B cell (primary cell): ENCODE data around the gene IFNAR2. TPM values are rescaled to one million over a fixed set of nuclear protein-coding genes. Genes with fewer than 3 reads are reported as not detected.

Experiments
- ATAC-seq: fragments of 200-7000 bp; cut with Tn5 transposase; one replicate; pipeline ENCODE4 v1.10.0; 2021; ENCODE audit warnings: low read depth, mild to moderate bottlenecking, moderate number of reproducible peaks, moderate library complexity
- CTCF ChIA-PET: fragments of 350-600 bp; sonication (Branson Sonifier 250); formaldehyde crosslinking; loops from one replicate; lab custom pipeline; 2021; ENCODE audit warnings: antibody characterized with exemption, inconsistent platforms; lab: Charles Lee
- POLR2A ChIA-PET: fragments of 350-600 bp; sonication (Branson Sonifier 250); formaldehyde crosslinking; loops from one replicate; lab custom pipeline; 2021; ENCODE audit warnings: antibody characterized with exemption; lab: Charles Lee
- DNase-seq: peaks from one replicate; pipeline ENCODE4 v3.0.0; 2013
- H2AFZ ChIP-seq: 2 replicates; pipeline ENCODE4 v1.6.1; 2012; ENCODE audit warnings: mild to moderate bottlenecking, low read depth, low read length; ENCODE audit not compliant: insufficient read depth, poor library complexity, severe bottlenecking
- H3K27ac ChIP-seq, 2 donors: 1 replicate in 1 of 2; 2 replicates in 1 of 2; pipeline ENCODE4 v1.5.1; 2012 to 2013; ENCODE audit warnings: low read length in 2 of 2, mild to moderate bottlenecking in 2 of 2, moderate library complexity in 1 of 2
- H3K27me3 ChIP-seq, 4 experiments: fragments of 200-600 bp in 1 of 4; sonication (generic) in 1 of 4; replicated peaks in 1 of 4; 1 replicate in 2 of 4; 2 replicates in 2 of 4; pipeline versions ENCODE4 v1.6.1 to v1.7.0; 2013 to 2016; ENCODE audit warnings: low read length in 3 of 4, mild to moderate bottlenecking in 2 of 4, mixed read lengths in 1 of 4, moderate library complexity in 1 of 4; ENCODE audit not compliant: insufficient read depth in 4 of 4, control insufficient read depth in 3 of 4; ENCODE audit errors: control extremely low read depth in 1 of 4
- H3K36me3 ChIP-seq, 2 experiments: replicated peaks in 1 of 2; 1 replicate in 1 of 2; 2 replicates in 1 of 2; pipeline versions ENCODE4 v1.6.1 to v1.7.1; 2013; ENCODE audit warnings: low read length in 1 of 2; ENCODE audit not compliant: insufficient read depth in 2 of 2, control insufficient read depth in 1 of 2; ENCODE audit errors: control extremely low read depth in 1 of 2, extremely low read depth in 1 of 2
- H3K4me1 ChIP-seq, 2 donors: fragments of 200-600 bp in 1 of 2; sonication (generic) in 1 of 2; 1 replicate in 1 of 2; 2 replicates in 1 of 2; pipeline versions ENCODE4 v1.5.1 to v1.6.1; 2013 to 2017; ENCODE audit warnings: low read length in 2 of 2; ENCODE audit not compliant: control insufficient read depth in 2 of 2, insufficient read depth in 2 of 2
- H3K4me2 ChIP-seq: replicated peaks from 2 replicates; pipeline ENCODE3; 2012; ENCODE audit warnings: mild to moderate bottlenecking, low read depth, low read length; ENCODE audit not compliant: poor library complexity, severe bottlenecking
- H3K4me3 ChIP-seq, 5 experiments: fragments of 200-600 bp in 1 of 5; sonication (generic) in 1 of 5; 1 replicate in 3 of 5; 2 replicates in 2 of 5; pipeline versions ENCODE4 v1.5.1 to v1.7.0; 2011 to 2016; ENCODE audit warnings: low read length in 4 of 5, mild to moderate bottlenecking in 4 of 5, low read depth in 2 of 5, control low read depth in 1 of 5, moderate library complexity in 1 of 5; ENCODE audit not compliant: insufficient read depth in 1 of 5; ENCODE audit errors: control extremely low read depth in 1 of 5, extremely low read depth in 1 of 5
- H3K79me2 ChIP-seq: fragments of 200-600 bp; sonication (generic); one replicate; pipeline ENCODE4 v1.6.0; 2016; ENCODE audit warnings: low read length; ENCODE audit not compliant: control insufficient read depth, insufficient read depth
- H3K9ac ChIP-seq: fragments of 200-600 bp; sonication (generic); 2 replicates; pipeline ENCODE4 v1.6.1; 2017; ENCODE audit warnings: mild to moderate bottlenecking, low read length, moderate library complexity
- H3K9me3 ChIP-seq, 3 donors: one replicate each; pipeline versions ENCODE4 v1.6.1 to v1.7.1; 2013; ENCODE audit warnings: low read length in 2 of 3; ENCODE audit not compliant: control insufficient read depth in 2 of 3, insufficient read depth in 1 of 3; ENCODE audit errors: control extremely low read depth in 1 of 3
- H4K20me1 ChIP-seq: 2 replicates; pipeline ENCODE4 v1.6.0; 2012; ENCODE audit warnings: mild to moderate bottlenecking, low read length; ENCODE audit not compliant: insufficient read depth, control insufficient read depth, poor library complexity, severe bottlenecking
- H3K27ac Mint-ChIP-seq: one replicate; pipeline ENCODE4 v1.8.0; 2021; ENCODE audit warnings: mixed read lengths
- H3K27me3 Mint-ChIP-seq: one replicate; pipeline ENCODE4 v1.8.0; 2021; ENCODE audit warnings: mixed read lengths
- H3K4me1 Mint-ChIP-seq: one replicate; pipeline ENCODE4 v1.8.0; 2021; ENCODE audit warnings: mixed read lengths
- H3K4me3 Mint-ChIP-seq: one replicate; pipeline ENCODE4 v1.8.0; 2021; ENCODE audit warnings: mixed read lengths
- H3K9me3 Mint-ChIP-seq: one replicate; pipeline ENCODE4 v1.8.0; 2022; ENCODE audit warnings: mixed read lengths; ENCODE audit not compliant: insufficient read depth
- CTCF ChIP-seq: fragments of 200-600 bp; IDR thresholded peaks from one replicate; pipeline ENCODE4 v1.8.0; 2022; ENCODE audit warnings: antibody characterized with exemption, mild to moderate bottlenecking
- EZH2 ChIP-seq: IDR thresholded peaks from 2 replicates; pipeline ENCODE4 v1.6.1; 2012; ENCODE audit warnings: borderline replicate concordance, low read depth, mild to moderate bottlenecking, moderate library complexity, low read length; ENCODE audit not compliant: insufficient read depth, poor library complexity, severe bottlenecking
- WGBS: methylation state at CpG from one replicate; pipeline ENCODE4 v1.1.5; 2013; ENCODE audit warnings: missing lambda C conversion rate; ENCODE audit not compliant: insufficient coverage; 5-methylcytosine and 5-hydroxymethylcytosine counted together
- intact Hi-C: fragments of 100-400 bp; cut with micrococcal nuclease; formaldehyde crosslinking; loops from one replicate; pipeline ENCODE4 v1.10.0; 2022
- polyA plus RNA-seq: library from polyadenylated mRNA; depleted of rRNA; stranded (reverse); fragments of >200 nt; gene quantifications from 2 replicates; pipeline ENCODE4 v1.2.3, GENCODE V29; 2012
- total RNA-seq, 2 donors: library from RNA; stranded (reverse); fragments of 120-200 nt in 1 of 2; gene quantifications; 1 replicate in 1 of 2; 2 replicates in 1 of 2; pipeline versions ENCODE4 v1.2.3 to v1.2.4, GENCODE V29; 2013 to 2022

IFNAR2 gene
- total and polyA plus RNA-seq, 2 donors (not counting 1 experiment from before 2014, with no cell fraction given) = 33.0 to 45.0 TPM

GRCh38 chr21:33211305-33211704 lies 18.4 kb upstream of the IFNAR2 start:
- no peak for TF ChIP-seq EZH2
- TF ChIP-seq CTCF = no peak
- Histone ChIP-seq H3K27ac (no peak overlapping the region), H3K9ac (no peak overlapping the region), H2AFZ (no peak overlapping the region), H4K20me1 (no peaks in the 10 kb centered on the region), H3K4me2 (no peak overlapping the region), H3K79me2 (peaks cover 3% of the 10 kb centered on the region), H3K4me3 (no peak overlapping the region), H3K27me3 (no peaks in the 10 kb centered on the region), H3K9me3 (no peaks in the 10 kb centered on the region), H3K36me3 (no peaks in the 10 kb centered on the region), H3K4me1 (peaks cover 63 to 80% of the 10 kb centered on the region in 2 donors)
- no peak overlapping the region for H3K4me3 Mint-ChIP-seq
- peaks cover 64% of the 10 kb centered on the region for H3K4me1 Mint-ChIP-seq
- no peaks in the 10 kb centered on the region for H3K27me3 Mint-ChIP-seq
- H3K9me3 Mint-ChIP-seq = peaks cover 4% of the 10 kb centered on the region
- H3K27ac Mint-ChIP-seq = no peak overlapping the region
- no peak for ATAC-seq
- intact Hi-C loops = no loop called here
- ChIA-PET POLR2A (no interaction called here), CTCF (interaction anchor here (1.2 kb wide), 1 partner anchor 14 kb away, joined by 3 read pairs; no protein-coding TSS in a partner anchor)
- 92% methylated on average over 4 of the region's 7 CpGs for WGBS
- no peak for DNase-seq

- no peak overlapping the region for H3K9ac ChIP-seq
- peaks cover 65 to 80% of the 10 kb centered on the region in 2 donors for H3K4me1 ChIP-seq
- H3K36me3 ChIP-seq = no peaks in the 10 kb centered on the region
- Mint-ChIP-seq H3K27me3 (no peaks in the 10 kb centered on the region), H3K4me1 (peaks cover 65% of the 10 kb centered on the region), H3K9me3 (peaks cover 4% of the 10 kb centered on the region), H3K27ac (no peak overlapping the region), H3K4me3 (no peak overlapping the region)
- ChIA-PET CTCF (no interaction called here), POLR2A (no interaction called here)
- no peak for ATAC-seq
- no CpG with 5 or more reads among the region's 6 CpGs for WGBS
- no peak overlapping the region for H3K27ac ChIP-seq
- H3K9me3 ChIP-seq = no peaks in the 10 kb centered on the region
- intact Hi-C loops = no loop called here
- no peaks in the 10 kb centered on the region for H4K20me1 ChIP-seq
- peaks cover 3% of the 10 kb centered on the region for H3K79me2 ChIP-seq
- no peak overlapping the region for H3K4me3 ChIP-seq
- no peak overlapping the region for H3K4me2 ChIP-seq
- no peak for DNase-seq
- TF ChIP-seq EZH2 (no peak), CTCF (no peak)
- H3K27me3 ChIP-seq = no peaks in the 10 kb centered on the region
- H2AFZ ChIP-seq = peak overlapping the region; percentile 69
These were observed 18.0 kb upstream of the IFNAR2 start for GRCh38 chr21:33211732-33212131.
